SK-N-SH (cell line): ENCODE data around the gene WBP1. TPM values are rescaled to one million over a fixed set of nuclear protein-coding genes. Genes with fewer than 3 reads are reported as not detected.

Source experiments
- CTCF ChIA-PET: fragments of 300-600, 350-600 bp; formaldehyde crosslinking; extraction: SDS; loops from one replicate; lab custom pipeline; 2021; lab: Yijun Ruan, JAX
- POLR2A ChIA-PET: fragments of 350-600 bp; sonication (Branson Sonifier 250); formaldehyde crosslinking; extraction: SDS; loops from one replicate; lab custom pipeline; 2020; ENCODE audit warnings: antibody characterized with exemption, inconsistent platforms; lab: Yijun Ruan, JAX
- DNase-seq: peaks from one replicate; pipeline ENCODE4 v3.0.0; 2012
- H2AFZ ChIP-seq: fragments of 200-600 bp; sonication (generic); 2 replicates; pipeline ENCODE4 v1.8.1; 2016; ENCODE audit warnings: antibody characterized with exemption, mild to moderate bottlenecking, low read depth
- H3F3A ChIP-seq: fragments of 200-600 bp; sonication (generic); replicated peaks from 2 replicates; pipeline ENCODE3; 2016; ENCODE audit warnings: antibody characterized with exemption, mild to moderate bottlenecking; ENCODE audit not compliant: insufficient read depth
- H3K27ac ChIP-seq, 2 experiments: fragments of 200-500 bp in 1 of 2; fragments of 200-600 bp in 1 of 2; sonication (Bioruptor generic) in 1 of 2; sonication (generic), shearing (Covaris generic) in 1 of 2; 2 replicates each; pipeline versions ENCODE4 v1.5.1 to v1.6.1; 2014 to 2016; ENCODE audit warnings: low read depth in 2 of 2, inconsistent platforms in 1 of 2, low read length in 1 of 2, mild to moderate bottlenecking in 1 of 2, mixed read lengths in 1 of 2
- H3K27me3 ChIP-seq: fragments of 200-600 bp; sonication (generic), shearing (Covaris generic); 2 replicates; pipeline ENCODE4 v1.6.1; 2016; ENCODE audit warnings: mixed run types; ENCODE audit not compliant: insufficient read depth
- H3K36me3 ChIP-seq, 2 experiments: fragments of 200-500 bp in 1 of 2; fragments of 200-600 bp in 1 of 2; sonication (Bioruptor generic) in 1 of 2; sonication (generic) in 1 of 2; replicated peaks in 1 of 2; 2 replicates each; pipeline versions ENCODE3 to v1.5.1; 2014 to 2016; ENCODE audit warnings: low read length in 1 of 2, mild to moderate bottlenecking in 1 of 2; ENCODE audit not compliant: insufficient read depth in 2 of 2, control insufficient read depth in 1 of 2
- H3K4me1 ChIP-seq, 2 experiments: fragments of 200-500 bp in 1 of 2; fragments of 200-600 bp in 1 of 2; sonication (Bioruptor generic) in 1 of 2; sonication (generic), shearing (Covaris generic) in 1 of 2; 2 replicates each; pipeline versions ENCODE4 v1.5.1 to v1.6.1; 2014 to 2016; ENCODE audit warnings: low read depth in 1 of 2, low read length in 1 of 2, mixed run types in 1 of 2; ENCODE audit not compliant: insufficient read depth in 2 of 2, control insufficient read depth in 1 of 2
- H3K4me2 ChIP-seq: fragments of 200-600 bp; sonication (generic), shearing (Covaris generic); 2 replicates; pipeline ENCODE4 v1.6.1; 2017; ENCODE audit warnings: mixed run types
- H3K4me3 ChIP-seq, 2 experiments: fragments of 200-500 bp in 1 of 2; fragments of 200-600 bp in 1 of 2; sonication (Bioruptor generic) in 1 of 2; sonication (generic), shearing (Covaris generic) in 1 of 2; 2 replicates each; pipeline versions ENCODE4 v1.5.1 to v1.8.1; 2014 to 2016; ENCODE audit warnings: low read depth in 2 of 2, inconsistent platforms in 1 of 2, low read length in 1 of 2, mild to moderate bottlenecking in 1 of 2, mixed read lengths in 1 of 2, moderate library complexity in 1 of 2
- H3K79me2 ChIP-seq: fragments of 200-600 bp; sonication (generic); 2 replicates; pipeline ENCODE4 v1.8.1; 2017; ENCODE audit warnings: mild to moderate bottlenecking; ENCODE audit not compliant: insufficient read depth
- H3K9ac ChIP-seq: fragments of 200-600 bp; sonication (generic); 2 replicates; pipeline ENCODE4 v1.6.1; 2017; ENCODE audit warnings: mixed run types
- H3K9me2 ChIP-seq: fragments of 200-600 bp; sonication (generic); 2 replicates; pipeline ENCODE4 v1.6.1; 2017; ENCODE audit warnings: mixed run types
- H3K9me3 ChIP-seq: fragments of 200-600 bp; sonication (generic); 2 replicates; pipeline ENCODE4 v1.6.1; 2017; ENCODE audit warnings: mixed run types, mild to moderate bottlenecking, moderate library complexity
- H4K20me1 ChIP-seq: fragments of 200-600 bp; sonication (generic); 2 replicates; pipeline ENCODE4 v1.6.1; 2017; ENCODE audit warnings: mild to moderate bottlenecking, mixed run types; ENCODE audit not compliant: insufficient read depth
- CHD2 ChIP-seq: fragments of 150-350 bp; IDR thresholded peaks from 2 replicates; pipeline ENCODE4 v1.6.1; 2018; ENCODE audit warnings: low read length; ENCODE audit not compliant: partially characterized antibody
- ELF1 ChIP-seq: IDR thresholded peaks from 2 replicates; pipeline ENCODE4 v1.4.0; 2012
- FOXJ3 ChIP-seq: sonication (generic); formaldehyde crosslinking; IDR thresholded peaks from 2 replicates; pipeline ENCODE4 v1.5.1; 2020; ENCODE audit warnings: mild to moderate bottlenecking, missing genetic modification reagents
- FOXM1 ChIP-seq: IDR thresholded peaks from 2 replicates; pipeline ENCODE4 v1.4.0; 2012; ENCODE audit warnings: low read depth, mild to moderate bottlenecking
- IRF3 ChIP-seq: fragments of 150-350 bp; IDR thresholded peaks from 2 replicates; pipeline ENCODE4 v1.6.1; 2016; ENCODE audit warnings: mild to moderate bottlenecking, low read depth, low read length
- MXI1 ChIP-seq: IDR thresholded peaks from 2 replicates; pipeline ENCODE4 v1.6.1; 2012; ENCODE audit warnings: mild to moderate bottlenecking, low read depth, low read length, improper control_type of control experiment
- NRF1 ChIP-seq: IDR thresholded peaks from 2 replicates; pipeline ENCODE4 v1.6.1; 2012; ENCODE audit warnings: low read depth, mild to moderate bottlenecking, low read length
- RXRA ChIP-seq: IDR thresholded peaks from 2 replicates; pipeline ENCODE4 v1.4.0; 2012; ENCODE audit warnings: low read depth, mild to moderate bottlenecking, borderline replicate concordance
- TEAD4 ChIP-seq: IDR thresholded peaks from 2 replicates; pipeline ENCODE4 v1.4.0; 2012; ENCODE audit warnings: mild to moderate bottlenecking, borderline replicate concordance; ENCODE audit not compliant: insufficient read depth
- USF2 ChIP-seq: fragments of 150-350 bp; IDR thresholded peaks from 2 replicates; pipeline ENCODE4 v1.6.1; 2017; ENCODE audit warnings: antibody characterized with exemption, low read length, low read depth, borderline replicate concordance
- WGBS: methylation state at CpG from one replicate; pipeline ENCODE4 v1.1.6; 2017; ENCODE audit warnings: low lambda C conversion rate; 5-methylcytosine and 5-hydroxymethylcytosine counted together
- polyA plus RNA-seq, 3 experiments: library from polyadenylated mRNA; depleted of rRNA; stranded (reverse); fragments of >200 nt; gene quantifications; 2 replicates each; pipeline ENCODE4 v1.2.3, GENCODE V29; 2012
- TF ChIP-seq, protein P1 (sequence below): IDR thresholded peaks from 2 replicates; pipeline ENCODE4 v1.4.0; 2012; ENCODE audit warnings: low read depth
- TF ChIP-seq, protein P2 (sequence below): fragments of 200-600 bp; sonication (generic); IDR thresholded peaks from 2 replicates; pipeline ENCODE4 v1.6.1; 2017; ENCODE audit warnings: antibody characterized with exemption, mild to moderate bottlenecking, moderate library complexity

The WBP1 gene
- polyA plus RNA-seq, 1 of the 3 experiments (the other 2 are of a cell fraction) = 184 TPM

DNA sequence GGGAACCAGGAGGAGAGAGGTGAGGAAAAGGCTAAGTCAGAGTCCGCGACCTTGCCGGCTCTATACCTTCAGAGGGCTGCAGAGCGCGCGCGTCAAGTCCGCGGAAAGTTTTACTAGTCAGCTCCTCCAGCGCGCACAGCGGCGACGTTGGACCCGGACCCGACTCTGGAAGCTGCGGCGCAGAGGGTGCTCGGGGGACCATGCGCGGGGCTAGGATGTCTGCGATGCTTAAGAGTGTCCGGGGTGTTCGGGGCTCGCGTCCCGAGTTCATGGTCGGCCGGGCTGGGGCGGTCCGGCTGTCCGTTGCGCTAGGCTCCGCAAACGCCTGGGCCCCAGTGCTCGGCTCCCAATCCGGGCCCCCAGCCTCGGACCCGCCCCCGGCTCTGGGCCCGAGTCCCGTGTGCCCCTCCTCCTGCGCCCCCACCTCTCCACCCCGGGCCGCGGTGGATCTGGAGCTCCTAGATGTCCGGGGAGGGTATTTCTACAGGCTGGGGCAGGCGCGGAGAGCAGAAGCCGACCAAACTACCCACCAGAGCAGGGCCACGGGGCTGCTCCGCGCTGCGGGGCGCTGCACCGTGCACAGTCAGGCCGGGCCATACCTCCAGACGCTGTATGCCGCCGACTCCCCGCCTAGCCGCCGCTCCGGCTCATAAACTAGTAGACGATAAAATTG, 41.2 kb downstream of the WBP1 start, which contains the start of gene LBX2 (continued):
- TF ChIP-seq RXRA = no peak
- no peak for TF ChIP-seq FOXM1
- no peak for TF ChIP-seq TEAD4
- no peak for TF ChIP-seq IRF3
- no peak for TF ChIP-seq MXI1
- TF ChIP-seq CHD2 = no peak
- TF ChIP-seq, all 33 proteins: peak for 0

GRCh38 chr2:74499940-74500577, 41.8 kb downstream of the WBP1 start:
- no peak overlapping the region for H3K4me2 ChIP-seq
- no peak overlapping the region; a peak in 1 of 4 replicates for H3K27ac ChIP-seq
- H3K36me3 ChIP-seq = peaks cover 7 to 8% of the 10 kb centered on the region in 2 experiments
- no peak overlapping the region for H2AFZ ChIP-seq
- H3K4me1 ChIP-seq = peaks cover 0 to 22% of the 10 kb centered on the region in 2 experiments; a peak in 1 of 4 replicates
- H3K9me2 ChIP-seq = no peaks in the 10 kb centered on the region
- H3F3A ChIP-seq = peaks cover 3% of the 10 kb centered on the region
- TF ChIP-seq NRF1 (no peak), FOXJ3 (no peak), IRF3 (no peak), CHD2 (no peak), ELF1 (no peak), USF2 (no peak)
- TF ChIP-seq, protein P1, sequence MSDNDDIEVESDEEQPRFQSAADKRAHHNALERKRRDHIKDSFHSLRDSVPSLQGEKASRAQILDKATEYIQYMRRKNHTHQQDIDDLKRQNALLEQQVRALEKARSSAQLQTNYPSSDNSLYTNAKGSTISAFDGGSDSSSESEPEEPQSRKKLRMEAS = no peak
- TF ChIP-seq, protein P2, sequence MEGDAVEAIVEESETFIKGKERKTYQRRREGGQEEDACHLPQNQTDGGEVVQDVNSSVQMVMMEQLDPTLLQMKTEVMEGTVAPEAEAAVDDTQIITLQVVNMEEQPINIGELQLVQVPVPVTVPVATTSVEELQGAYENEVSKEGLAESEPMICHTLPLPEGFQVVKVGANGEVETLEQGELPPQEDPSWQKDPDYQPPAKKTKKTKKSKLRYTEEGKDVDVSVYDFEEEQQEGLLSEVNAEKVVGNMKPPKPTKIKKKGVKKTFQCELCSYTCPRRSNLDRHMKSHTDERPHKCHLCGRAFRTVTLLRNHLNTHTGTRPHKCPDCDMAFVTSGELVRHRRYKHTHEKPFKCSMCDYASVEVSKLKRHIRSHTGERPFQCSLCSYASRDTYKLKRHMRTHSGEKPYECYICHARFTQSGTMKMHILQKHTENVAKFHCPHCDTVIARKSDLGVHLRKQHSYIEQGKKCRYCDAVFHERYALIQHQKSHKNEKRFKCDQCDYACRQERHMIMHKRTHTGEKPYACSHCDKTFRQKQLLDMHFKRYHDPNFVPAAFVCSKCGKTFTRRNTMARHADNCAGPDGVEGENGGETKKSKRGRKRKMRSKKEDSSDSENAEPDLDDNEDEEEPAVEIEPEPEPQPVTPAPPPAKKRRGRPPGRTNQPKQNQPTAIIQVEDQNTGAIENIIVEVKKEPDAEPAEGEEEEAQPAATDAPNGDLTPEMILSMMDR = no peak
- H3K9me3 ChIP-seq = no peaks in the 10 kb centered on the region
- no peak overlapping the region for H3K9ac ChIP-seq
- no peaks in the 10 kb centered on the region for H3K27me3 ChIP-seq
- no peak overlapping the region for H3K4me3 ChIP-seq
- CTCF ChIA-PET = interaction anchor here (0.8 to 3.7 kb wide), 7 partner anchors 13 to 87 kb away, joined by 3 to 21 read pairs (median 3); partner anchors contain the start of genes AUP1, CCDC142, HTRA2 and TTC31
- 84% methylated on average over 15 of the region's 15 CpGs for WGBS
- H4K20me1 ChIP-seq = no peaks in the 10 kb centered on the region
- POLR2A ChIA-PET = interaction anchor here (1.0 to 3.1 kb wide), 6 partner anchors 8 to 29 kb away, joined by 3 to 19 read pairs (median 8); partner anchors contain the start of genes AUP1, CCDC142, HTRA2 and MRPL53
- no peaks in the 10 kb centered on the region for H3K79me2 ChIP-seq
- DNase-seq = peak; percentile 47
